Stimulated activated CD4-positive, alpha-beta T cell treated with anti-CD3 and anti-CD28 coated beads, Interleukin-4, amount 100 ng/mL, for 4 hours (primary cell): Measurements from ENCODE around the gene GRHPR.
"Not testable (repeated sequence)": the region's sequence is repeated elsewhere in the genome, so short reads cannot be mapped to it uniquely, and the experiment has no call there.

ENCODE experiments used
- DNase-seq, 2 experiments: peaks; one replicate each; pipeline ENCODE4 v3.0.0-alpha.2; 2020

Gene GRHPR

GRCh38 chr9:37451628-37452027 is 29.1 kb downstream of the GRHPR start:
- DNase-seq: no peak

DNA sequence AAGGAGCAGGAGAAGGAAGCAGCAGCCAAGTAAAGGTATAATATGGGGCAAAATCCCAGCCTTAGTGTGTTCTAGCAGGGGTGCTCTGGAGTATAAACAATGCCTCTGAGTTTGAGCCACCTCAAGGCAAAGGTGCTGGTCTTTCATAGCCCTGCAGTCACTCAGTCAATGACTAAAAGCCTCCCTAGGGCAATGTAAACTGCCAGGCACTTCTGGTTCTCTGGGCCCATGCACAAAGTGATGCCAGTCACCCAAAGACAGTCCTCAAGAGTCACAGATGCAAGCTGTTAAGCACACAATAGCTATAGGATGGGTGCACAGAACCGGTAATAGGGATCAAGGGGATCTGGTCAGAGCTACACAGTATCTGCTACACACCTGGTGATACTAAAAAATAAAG is 30.1 kb downstream of the GRHPR start:
- no peak for DNase-seq

GRCh38 chr9:37453827-37454226 is 31.3 kb downstream of the GRHPR start:
- no peak for DNase-seq

GRCh38 chr9:37454238-37454637 is 31.7 kb downstream of the GRHPR start:
- DNase-seq: no peak

GRCh38 chr9:37455884-37456647 is 33.6 kb downstream of the GRHPR start:
- no peak for DNase-seq

DNA sequence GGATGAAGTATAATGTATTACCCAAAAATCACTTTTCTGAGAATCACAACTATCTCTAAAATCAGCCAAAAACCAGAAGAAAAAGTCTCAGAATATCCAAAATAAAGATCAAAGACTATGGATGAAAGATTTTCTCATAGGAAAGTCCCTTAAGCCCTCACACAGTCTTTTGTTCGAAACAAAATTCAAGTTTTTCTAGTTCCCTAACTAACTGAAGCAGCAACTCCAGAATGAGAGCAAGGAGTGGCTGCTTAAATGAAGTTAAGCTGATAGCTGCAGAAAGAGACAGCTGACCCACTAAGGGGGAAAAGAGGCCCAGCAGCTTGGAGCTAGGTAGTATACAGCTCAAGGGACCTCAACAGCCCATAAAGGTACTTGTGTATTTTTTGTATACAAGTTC is 34.3 kb downstream of the GRHPR start:
- DNase-seq: no peak

DNA sequence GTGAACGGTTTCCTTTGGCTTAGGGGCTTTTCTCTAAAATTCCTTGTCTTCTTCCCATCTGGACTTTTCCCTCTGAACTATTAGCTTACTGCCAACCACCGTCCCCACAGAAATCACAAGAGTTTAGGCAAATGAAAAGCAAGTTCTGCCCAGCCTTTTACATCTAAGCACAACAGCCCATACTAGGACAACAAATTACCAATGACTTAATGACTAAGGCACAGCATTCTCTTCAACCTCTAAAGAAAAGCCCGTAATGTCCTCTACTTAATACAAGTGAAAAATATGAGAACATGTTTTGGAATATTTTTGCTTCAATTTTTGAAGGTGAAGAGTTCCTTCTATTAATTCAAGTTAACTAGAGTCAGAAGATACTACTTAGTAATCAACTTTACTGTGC is 41.5 kb downstream of the GRHPR start:
- DNase-seq: no peak

DNA sequence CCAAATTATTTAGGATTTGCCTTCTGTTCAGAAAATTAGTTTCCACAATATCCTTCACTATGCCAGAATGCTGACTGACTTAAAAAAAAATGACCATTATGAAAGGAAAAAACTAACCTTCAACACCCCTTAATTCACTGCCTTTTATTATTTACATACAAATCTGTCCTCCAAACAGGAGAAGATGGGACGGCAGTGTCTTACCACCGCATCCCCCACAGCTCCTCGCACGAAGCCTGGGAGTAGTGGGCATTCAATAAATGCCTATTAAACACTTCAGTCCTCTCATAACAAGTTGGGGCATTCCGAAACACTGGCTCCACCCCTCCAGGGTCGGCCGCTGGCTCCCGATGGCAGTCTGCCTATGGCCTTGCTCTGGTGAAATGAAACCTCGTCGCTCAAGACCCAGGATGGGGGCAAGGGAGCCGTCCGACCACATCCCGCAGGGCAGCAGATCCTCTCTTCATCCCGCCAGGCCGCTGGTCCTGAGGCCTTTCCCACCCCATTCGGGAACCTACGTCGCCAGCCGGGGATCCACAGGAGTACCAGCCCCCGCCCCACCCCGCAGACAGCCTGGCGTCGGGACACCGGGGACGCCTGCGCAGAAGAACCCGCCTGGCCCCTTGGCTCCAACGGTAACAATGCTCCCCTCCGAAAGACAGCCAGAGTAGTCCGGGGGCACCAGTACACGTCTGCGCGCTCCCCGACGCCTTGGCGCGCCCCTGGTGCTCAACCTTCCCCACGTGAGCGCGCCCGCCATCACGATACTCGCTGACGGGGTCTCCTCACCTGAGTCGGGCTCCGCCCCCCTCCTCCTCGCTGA is 42.1 kb downstream of the GRHPR start:
- DNase-seq: peak in 1 of 2 experiments; percentile 58

DNA sequence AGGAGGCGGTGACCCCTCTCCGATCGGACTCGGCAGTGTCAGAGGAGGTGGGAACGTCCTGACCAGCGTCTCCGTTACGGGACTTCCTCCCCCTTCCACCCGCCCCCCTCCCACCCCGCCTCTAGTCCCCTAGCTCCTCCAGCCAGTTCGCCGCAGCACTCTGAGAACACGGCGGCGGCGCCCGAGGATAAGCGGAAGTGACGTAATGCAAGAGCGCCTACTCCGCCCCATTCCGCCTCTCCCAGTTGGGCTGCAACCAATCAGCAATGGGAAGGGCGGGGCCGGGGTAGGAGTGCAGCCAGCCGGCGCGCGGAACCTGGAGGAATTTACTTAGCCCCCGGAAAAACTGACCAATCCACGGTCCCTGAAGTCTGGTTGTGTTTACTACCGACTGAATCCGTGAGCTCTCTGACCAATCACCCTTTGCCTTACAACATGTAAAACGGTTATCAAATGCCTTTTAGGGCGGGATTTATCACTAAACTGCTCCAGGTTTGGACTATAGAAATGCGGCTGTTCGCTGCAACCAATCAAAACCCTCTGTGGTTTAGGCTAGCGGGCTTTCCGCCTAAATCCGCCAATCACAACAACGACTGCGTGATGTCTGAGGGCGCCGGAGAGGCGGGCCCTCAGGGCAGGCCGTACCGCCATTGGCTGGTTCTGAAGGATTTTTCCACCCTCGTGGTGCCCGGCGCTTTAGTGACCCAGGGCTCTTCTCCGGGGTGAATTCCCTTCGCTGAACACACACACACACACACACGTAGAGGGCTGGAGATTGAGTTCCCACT is 42.9 kb downstream of the GRHPR start, which contains the start of gene ZBTB5:
Gene ZBTB5, minus strand, starts transcription at position 202 of the 788 bp plus-strand sequence. CDS start 22,899 bp downstream, outside the sequence.
- peak; percentile 97 to 99 for DNase-seq

DNA sequence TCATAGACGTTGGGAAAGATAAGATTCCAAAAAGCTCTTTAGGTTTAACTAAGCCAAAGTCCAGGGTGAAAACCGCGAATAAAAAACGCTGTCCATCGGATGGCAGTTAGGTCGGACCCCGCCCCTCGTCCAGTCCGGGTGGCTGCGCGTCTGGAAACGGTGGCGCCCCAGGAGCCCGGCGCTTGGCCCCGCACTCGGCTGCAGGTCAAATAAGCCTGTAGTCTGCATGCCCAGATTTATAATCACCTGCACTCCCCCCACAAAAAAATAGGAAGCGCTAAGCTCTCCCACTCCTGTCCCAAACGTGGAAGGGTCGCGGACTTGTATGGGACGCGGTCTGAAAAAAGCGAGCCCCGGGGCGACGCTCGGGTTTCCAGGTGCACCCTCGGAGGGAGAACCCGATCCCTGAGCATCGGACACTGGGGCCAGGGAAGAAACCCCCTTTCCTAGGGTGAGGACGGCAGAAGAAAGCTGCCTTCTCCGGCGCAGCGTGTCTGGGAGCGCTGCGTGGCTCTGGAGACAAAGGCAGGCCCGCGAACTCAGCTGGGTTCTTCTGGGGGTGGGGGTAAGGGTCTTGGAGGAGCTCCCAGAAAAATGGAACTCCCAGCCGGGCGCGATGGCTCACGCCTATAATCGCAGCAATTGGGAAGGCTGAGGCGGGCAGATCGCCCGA is 43.7 kb downstream of the GRHPR start:
- DNase-seq: peak; percentile 17 to 27

DNA sequence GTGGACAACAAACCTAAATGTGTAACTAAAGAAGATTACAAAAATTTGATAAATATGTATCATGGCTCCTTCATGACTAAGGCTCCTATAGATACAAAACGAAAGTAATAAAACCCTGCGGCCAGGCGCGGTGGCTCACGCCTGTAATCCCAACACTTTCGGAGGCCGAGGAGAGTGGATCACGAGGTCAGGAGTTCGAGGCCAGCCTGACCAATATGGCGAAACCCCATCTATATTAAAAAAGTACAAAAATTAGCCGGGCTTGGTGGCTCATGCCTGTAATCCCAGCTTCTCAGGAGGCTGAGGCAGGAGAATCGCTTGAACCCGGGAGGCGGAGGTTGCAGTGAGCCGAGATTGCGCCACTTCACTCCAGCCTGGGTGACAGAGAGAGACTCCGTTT is 45.0 kb downstream of the GRHPR start:
- DNase-seq: not testable (repeated sequence)

GRCh38 chr9:37468620-37469019 is 46.1 kb downstream of the GRHPR start:
- no peak for DNase-seq

DNA sequence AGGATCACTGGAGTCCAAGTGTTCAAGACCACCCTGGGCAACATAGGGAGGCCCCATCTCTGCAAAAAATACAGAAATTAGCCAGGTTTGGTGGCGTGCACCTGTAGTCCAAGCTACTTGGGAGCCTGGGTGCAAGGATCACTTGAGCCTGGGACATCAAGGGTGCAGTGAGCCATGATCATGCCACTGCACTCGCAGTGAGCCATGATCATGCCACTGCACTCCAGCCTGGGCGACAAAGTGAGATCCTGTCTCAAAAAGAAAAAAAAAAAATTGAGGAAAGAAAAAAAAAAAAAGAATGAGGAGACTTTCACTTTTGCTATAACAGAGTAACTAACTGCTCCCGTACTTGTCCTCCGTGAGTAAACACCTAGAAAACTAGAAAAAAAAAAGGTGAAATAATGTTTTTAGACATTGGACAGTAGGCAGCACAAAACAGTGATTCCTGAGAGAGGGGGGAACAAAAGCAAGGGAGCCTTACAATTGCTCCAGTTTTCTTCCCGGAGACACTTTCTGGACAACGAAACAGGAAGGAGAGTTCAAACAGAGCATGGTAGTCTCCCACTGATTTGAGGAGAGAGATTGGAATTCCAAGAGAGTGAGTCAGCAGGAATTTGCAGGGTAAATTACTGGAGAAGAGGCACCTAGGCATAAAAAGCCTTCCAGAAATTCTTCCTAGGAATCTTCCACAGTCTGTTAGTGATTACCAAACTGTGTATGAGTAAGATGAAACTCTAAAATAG is 49.6 kb downstream of the GRHPR start:
- no peak for DNase-seq

GRCh38 chr9:37473982-37474381 is 51.5 kb downstream of the GRHPR start:
- DNase-seq: not testable (repeated sequence)

GRCh38 chr9:37474438-37474837 is 51.9 kb downstream of the GRHPR start:
- no peak for DNase-seq

DNA sequence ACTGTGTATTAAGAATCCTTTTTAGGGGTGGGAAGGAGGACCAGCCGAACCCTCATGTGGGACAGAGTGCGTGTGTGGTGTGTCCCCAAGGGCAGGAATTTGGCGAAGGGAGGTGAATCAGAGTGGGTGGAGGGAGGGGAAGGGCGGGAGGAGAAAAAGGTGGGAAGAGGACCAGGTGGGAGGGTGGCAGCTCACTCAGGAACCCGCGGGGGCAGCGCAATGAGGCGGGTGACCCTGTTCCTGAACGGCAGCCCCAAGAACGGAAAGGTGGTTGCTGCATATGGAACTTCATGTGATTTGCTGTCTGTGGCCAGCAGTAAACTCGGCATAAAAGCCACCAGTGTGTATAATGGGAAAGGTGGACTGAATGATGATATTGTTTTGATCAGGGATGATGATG is 54.4 kb downstream of the GRHPR start:
- DNase-seq: no peak

DNA sequence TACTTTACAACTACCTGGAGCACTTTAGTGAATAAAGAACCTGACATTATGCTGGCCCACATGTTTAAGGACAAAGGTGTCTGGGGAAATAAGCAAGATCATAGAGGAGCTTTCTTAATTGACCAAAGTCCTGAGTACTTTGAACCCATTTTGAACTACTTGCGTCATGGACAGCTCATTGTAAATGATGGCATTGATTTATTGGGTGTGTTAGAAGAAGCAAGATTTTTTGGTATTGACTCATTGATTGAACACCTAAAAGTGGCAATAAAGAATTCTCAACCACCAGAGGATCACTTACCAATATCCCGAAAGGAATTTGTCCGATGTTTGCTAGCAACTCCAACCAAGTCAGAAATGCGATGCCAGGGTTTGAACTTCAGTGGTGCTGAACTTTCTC is 54.9 kb downstream of the GRHPR start:
- not testable (repeated sequence) for DNase-seq

- not testable (repeated sequence) for DNase-seq
Observed at GRCh38 chr9:37477987-37478619, 55.6 kb downstream of the GRHPR start.

DNA sequence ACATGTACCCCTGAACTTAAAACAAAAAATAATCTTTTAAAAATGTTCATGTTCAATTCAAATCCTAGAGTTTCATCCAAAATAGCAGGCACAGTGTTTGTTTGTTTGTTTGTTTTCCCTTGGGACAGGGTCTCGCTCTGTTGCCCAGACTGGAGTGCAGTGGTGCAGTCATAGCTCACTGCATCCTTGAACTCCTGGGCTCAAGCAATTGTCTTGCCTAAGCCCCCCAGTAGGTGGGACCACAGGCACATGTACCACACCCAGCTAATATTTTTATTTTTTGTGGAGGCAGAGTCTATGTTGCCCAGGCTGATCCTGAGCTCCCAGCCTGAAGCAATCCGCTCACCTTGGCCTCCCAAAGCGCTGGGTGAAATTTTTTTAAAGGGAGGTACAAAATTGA is 58.3 kb downstream of the GRHPR start:
- no peak for DNase-seq

GRCh38 chr9:37485389-37486255 is 63.1 kb downstream of the GRHPR start, which contains the start of gene POLR1E:
POLR1E (plus strand) TSS chr9:37485948; CDS start chr9:37486048, 100 bp downstream.
- peak; percentile 95 to 97 for DNase-seq
